GM06990 (cell line): ENCODE results near the gene TET2.
A peak's percentile ranks its signal among the peaks of the same experiment; 100 is the strongest.

ENCODE experiments used
- DNase-seq: peaks from one replicate; pipeline ENCODE4 v3.0.0-alpha.2; 2011; ENCODE audit not compliant: insufficient read length; ENCODE audit errors: extremely low read depth
- H3K27me3 ChIP-seq: replicated peaks from 2 replicates; pipeline ENCODE4 v1.6.0; 2011; ENCODE audit warnings: low read length; ENCODE audit not compliant: control insufficient read depth, insufficient read depth
- H3K36me3 ChIP-seq: 2 replicates; pipeline ENCODE4 v1.5.1; 2011; ENCODE audit warnings: low read length; ENCODE audit not compliant: control insufficient read depth, insufficient read depth
- H3K4me3 ChIP-seq: replicated peaks from 2 replicates; pipeline ENCODE4 v1.5.1; 2011; ENCODE audit warnings: low read depth, mild to moderate bottlenecking, control low read depth, low read length
- TF ChIP-seq, protein P1 (sequence below): IDR thresholded peaks from 2 replicates; pipeline ENCODE4 v1.5.1; 2011; ENCODE audit warnings: low read length, control low read depth, mild to moderate bottlenecking, inconsistent platforms; ENCODE audit not compliant: insufficient read depth, poor library complexity, severe bottlenecking

TET2 gene

DNA sequence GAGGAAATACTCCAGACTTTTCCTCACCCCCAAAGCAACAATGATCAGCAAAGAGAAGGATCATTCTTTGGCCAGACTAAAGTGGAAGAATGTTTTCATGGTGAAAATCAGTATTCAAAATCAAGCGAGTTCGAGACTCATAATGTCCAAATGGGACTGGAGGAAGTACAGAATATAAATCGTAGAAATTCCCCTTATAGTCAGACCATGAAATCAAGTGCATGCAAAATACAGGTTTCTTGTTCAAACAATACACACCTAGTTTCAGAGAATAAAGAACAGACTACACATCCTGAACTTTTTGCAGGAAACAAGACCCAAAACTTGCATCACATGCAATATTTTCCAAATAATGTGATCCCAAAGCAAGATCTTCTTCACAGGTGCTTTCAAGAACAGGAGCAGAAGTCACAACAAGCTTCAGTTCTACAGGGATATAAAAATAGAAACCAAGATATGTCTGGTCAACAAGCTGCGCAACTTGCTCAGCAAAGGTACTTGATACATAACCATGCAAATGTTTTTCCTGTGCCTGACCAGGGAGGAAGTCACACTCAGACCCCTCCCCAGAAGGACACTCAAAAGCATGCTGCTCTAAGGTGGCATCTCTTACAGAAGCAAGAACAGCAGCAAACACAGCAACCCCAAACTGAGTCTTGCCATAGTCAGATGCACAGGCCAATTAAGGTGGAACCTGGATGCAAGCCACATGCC is 89.7 kb downstream of the TET2 start:
- Histone ChIP-seq H3K27me3 (no peaks in the 10 kb centered on the region), H3K36me3 (peaks cover 19% of the 10 kb centered on the region), H3K4me3 (no peak overlapping the region; the same call in 1 of the 2 replicates)
- TF ChIP-seq, protein P1, sequence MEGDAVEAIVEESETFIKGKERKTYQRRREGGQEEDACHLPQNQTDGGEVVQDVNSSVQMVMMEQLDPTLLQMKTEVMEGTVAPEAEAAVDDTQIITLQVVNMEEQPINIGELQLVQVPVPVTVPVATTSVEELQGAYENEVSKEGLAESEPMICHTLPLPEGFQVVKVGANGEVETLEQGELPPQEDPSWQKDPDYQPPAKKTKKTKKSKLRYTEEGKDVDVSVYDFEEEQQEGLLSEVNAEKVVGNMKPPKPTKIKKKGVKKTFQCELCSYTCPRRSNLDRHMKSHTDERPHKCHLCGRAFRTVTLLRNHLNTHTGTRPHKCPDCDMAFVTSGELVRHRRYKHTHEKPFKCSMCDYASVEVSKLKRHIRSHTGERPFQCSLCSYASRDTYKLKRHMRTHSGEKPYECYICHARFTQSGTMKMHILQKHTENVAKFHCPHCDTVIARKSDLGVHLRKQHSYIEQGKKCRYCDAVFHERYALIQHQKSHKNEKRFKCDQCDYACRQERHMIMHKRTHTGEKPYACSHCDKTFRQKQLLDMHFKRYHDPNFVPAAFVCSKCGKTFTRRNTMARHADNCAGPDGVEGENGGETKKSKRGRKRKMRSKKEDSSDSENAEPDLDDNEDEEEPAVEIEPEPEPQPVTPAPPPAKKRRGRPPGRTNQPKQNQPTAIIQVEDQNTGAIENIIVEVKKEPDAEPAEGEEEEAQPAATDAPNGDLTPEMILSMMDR: no peak
- DNase-seq: peak; percentile 35

DNA sequence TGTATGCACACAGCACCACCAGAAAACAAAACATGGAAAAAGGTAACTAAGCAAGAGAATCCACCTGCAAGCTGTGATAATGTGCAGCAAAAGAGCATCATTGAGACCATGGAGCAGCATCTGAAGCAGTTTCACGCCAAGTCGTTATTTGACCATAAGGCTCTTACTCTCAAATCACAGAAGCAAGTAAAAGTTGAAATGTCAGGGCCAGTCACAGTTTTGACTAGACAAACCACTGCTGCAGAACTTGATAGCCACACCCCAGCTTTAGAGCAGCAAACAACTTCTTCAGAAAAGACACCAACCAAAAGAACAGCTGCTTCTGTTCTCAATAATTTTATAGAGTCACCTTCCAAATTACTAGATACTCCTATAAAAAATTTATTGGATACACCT is 90.2 kb downstream of the TET2 start:
- DNase-seq: no peak
- no peaks in the 10 kb centered on the region for H3K27me3 ChIP-seq
- H3K4me3 ChIP-seq: no peak overlapping the region
- TF ChIP-seq, protein P1: no peak
- peaks cover 22% of the 10 kb centered on the region for H3K36me3 ChIP-seq

DNA sequence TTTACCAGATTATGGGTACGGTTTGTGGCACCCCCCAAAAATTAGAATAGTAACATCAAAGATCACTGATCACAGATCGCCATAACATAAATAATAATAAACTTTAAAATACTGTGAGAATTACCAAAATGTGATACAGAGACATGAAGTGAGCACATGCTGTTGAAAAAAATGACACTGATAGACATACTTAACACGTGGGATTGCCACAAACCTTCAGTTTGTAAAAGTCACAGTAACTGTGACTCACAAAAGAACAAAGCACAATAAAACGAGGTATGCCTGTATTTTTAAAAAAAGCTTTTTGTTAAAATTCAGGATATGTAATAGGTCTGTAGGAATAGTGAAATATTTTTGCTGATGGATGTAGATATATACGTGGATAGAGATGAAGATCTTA is 93.4 kb downstream of the TET2 start:
- DNase-seq: no peak
- H3K4me3 ChIP-seq: no peak overlapping the region
- no peaks in the 10 kb centered on the region for H3K27me3 ChIP-seq
- TF ChIP-seq, protein P1: no peak
- H3K36me3 ChIP-seq: peaks cover 14% of the 10 kb centered on the region

DNA sequence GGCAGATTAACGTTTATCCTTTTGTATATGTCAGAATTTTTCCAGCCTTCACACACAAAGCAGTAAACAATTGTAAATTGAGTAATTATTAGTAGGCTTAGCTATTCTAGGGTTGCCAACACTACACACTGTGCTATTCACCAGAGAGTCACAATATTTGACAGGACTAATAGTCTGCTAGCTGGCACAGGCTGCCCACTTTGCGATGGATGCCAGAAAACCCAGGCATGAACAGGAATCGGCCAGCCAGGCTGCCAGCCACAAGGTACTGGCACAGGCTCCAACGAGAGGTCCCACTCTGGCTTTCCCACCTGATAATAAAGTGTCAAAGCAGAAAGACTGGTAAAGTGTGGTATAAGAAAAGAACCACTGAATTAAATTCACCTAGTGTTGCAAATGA is 94.8 kb downstream of the TET2 start:
- peaks cover 10% of the 10 kb centered on the region for H3K36me3 ChIP-seq
- no peak for DNase-seq
- TF ChIP-seq, protein P1: no peak
- no peak overlapping the region for H3K4me3 ChIP-seq
- H3K27me3 ChIP-seq: no peaks in the 10 kb centered on the region

DNA sequence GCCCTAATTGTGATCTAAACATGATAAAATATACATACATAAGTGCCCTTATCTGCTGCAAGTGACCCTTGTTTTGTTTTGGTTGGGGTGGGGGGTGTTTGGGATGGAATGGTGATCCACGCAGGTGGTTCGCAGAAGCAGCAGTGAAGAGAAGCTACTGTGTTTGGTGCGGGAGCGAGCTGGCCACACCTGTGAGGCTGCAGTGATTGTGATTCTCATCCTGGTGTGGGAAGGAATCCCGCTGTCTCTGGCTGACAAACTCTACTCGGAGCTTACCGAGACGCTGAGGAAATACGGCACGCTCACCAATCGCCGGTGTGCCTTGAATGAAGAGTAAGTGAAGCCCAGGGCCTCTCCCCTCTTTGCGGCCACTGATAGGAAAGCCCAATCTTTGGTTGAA is 96.8 kb downstream of the TET2 start:
- Histone ChIP-seq H3K27me3 (no peaks in the 10 kb centered on the region), H3K36me3 (peaks cover 10% of the 10 kb centered on the region), H3K4me3 (no peak overlapping the region)
- no peak for DNase-seq
- TF ChIP-seq, protein P1: no peak

DNA sequence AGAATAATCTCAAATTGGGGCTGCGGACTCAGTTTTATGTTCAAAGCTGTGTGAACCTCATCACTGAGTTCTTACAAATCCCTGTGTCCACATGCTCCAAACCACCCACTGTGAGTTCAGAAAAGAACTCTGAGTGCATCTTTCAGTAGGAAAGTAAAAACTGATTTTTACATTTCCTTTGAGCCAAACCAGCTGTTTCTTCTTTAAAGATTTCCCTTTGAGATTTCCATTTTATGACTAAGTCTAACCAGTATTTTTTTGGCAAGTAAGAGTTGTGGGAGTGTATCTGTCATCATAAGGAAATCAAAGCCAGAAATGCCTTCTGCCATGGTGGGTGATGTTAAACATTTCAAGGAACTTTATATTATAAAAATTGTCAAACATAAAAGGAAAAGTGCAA is 100.0 kb downstream of the TET2 start:
- Histone ChIP-seq H3K4me3 (no peak overlapping the region), H3K36me3 (peaks cover 4% of the 10 kb centered on the region), H3K27me3 (no peaks in the 10 kb centered on the region)
- TF ChIP-seq, protein P1: no peak
- DNase-seq: no peak
